Effector CD4-positive, alpha-beta T cell (primary cell): ENCODE results near the gene PPEF1.
"Not testable (repeated sequence)": the region's sequence is repeated elsewhere in the genome, so short reads cannot be mapped to it uniquely, and the experiment has no call there.

Experiments used
- DNase-seq: peaks from one replicate; pipeline ENCODE4 v3.0.0-alpha.2; 2020

The PPEF1 gene

DNA sequence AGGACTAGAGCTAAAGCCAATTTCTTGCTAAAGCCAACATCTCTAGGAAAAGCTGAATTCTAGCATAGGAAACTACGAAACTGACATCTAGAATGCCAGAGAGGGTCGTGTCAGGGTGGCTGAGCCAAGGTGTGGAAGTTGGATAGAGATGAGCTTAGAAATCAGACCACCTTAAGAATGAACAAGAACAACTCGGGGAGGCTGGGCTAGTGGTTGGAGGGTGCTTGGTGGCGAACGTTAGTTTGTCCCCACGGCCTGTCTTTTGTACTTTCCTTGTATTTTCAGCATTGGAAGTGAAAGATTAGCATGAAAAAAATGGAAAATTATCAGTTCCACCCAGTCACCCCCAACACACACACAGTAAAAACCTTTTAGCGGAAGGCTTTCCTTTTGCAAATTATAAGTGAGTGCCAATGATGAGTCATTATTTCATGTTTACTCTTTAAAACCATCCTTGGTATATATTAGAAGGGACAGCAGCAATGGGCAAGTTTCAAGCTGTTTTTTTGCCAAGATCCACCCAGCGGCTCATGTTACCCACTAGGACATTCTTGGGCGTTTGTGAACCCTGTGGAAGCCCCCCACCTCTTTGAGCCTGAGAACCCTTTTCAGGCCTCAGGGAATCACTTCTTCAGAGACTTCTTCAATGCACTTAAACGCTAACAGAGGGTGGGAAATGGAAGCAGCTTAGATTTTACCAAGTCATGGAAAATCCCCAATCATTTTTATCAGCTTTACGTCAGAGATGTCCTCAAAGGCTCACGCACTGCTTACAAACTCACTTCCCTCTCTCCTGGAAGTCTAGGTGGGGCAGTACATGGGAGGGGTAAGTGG, 4.9 kb upstream of the PPEF1 start:
- DNase-seq: no peak

DNA sequence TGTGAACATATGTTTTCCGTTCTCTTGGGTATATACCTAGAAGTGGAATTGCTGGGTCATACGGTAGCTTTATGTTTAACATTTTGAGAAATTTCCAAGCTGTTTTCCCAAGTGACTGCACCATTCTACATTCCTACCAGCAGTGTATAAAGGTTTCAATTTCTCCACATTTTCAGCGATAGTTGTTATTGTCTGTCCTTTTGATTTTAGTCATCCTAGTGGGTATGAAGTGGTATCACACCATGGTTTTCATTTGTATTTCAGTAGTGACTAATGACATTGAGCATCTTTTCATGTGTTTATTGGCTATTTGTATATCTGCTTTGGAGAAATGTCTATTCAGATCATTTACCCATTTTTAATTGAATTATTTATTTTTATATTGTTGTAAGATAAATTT, 2.4 kb downstream of the PPEF1 start:
- DNase-seq: no peak

DNA sequence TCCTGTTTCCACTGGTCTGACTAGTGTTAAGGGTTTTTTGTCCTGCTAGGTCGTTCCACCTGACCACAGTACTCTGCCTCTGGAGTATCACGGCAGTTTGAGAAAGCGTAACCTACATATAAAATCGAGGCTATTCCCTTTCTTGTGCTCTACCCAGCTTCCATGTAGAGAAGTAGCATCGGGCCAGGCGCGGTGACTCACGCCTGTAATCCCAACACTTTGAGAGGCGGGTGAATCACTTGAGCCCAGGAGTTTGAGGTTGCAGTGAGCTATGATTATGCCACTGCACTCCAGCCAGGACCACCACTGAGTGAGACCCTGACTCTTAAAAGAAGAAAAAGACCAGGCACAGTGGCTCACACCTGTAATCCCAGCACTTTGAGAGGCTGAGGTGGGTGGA, 7.5 kb downstream of the PPEF1 start:
- no peak for DNase-seq

DNA sequence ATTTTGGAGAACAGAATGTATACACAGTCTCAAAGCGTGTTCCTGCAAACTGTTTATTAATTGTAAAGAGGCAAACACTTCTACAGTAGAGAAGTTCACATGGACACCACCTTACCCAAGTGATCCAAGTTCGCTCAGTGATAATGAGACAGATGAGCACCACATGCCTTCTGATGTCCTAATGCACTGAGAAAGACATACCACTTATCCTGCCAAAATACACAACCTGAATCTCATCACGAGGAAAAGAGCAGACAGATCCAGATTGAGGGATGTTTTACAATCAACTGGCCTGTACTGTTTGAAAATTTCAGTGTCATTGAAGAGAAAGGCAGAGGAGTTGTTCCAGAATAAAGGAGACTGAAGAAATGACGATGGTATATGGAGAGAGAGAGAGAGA, 12.4 kb downstream of the PPEF1 start:
- no peak for DNase-seq

DNA sequence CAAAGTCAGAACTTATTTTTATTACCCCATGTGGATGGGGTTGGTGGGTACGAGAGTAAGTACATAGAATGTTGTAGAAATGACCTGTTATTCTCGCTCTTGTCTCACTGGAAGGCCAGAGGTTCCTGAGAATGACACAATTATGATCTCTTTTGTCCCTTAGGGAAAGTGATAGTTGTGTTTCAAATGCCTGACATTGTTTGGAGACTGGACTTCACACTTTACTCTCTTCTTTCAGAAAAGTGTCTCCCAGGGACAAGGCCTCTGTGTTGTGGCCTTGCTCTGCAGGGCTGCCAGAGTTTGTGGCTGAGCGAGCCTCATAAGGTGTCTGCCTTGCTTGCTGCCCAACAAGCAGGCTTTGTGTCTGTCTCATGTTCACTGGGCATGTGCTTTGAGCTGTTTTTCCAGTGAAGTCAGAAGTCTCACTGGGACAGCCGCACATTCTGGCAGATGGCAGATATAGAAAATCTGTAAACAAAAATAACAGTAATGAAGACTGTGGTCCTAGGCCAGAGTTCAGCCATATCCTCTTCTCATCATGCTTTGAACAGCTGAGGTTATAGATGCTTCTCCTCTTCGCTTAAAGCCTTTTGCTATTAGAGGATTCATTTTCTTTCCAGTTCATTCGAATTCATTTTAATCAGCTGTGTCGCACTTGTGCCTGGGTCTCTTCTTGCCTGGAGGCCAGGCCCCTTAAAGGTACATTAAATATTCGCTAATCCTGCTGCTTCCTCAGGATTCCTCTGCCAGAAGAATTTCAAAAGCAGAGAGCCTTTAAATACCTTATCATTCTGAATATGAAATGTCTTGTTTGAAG, 14.4 kb downstream of the PPEF1 start:
- DNase-seq: no peak

DNA sequence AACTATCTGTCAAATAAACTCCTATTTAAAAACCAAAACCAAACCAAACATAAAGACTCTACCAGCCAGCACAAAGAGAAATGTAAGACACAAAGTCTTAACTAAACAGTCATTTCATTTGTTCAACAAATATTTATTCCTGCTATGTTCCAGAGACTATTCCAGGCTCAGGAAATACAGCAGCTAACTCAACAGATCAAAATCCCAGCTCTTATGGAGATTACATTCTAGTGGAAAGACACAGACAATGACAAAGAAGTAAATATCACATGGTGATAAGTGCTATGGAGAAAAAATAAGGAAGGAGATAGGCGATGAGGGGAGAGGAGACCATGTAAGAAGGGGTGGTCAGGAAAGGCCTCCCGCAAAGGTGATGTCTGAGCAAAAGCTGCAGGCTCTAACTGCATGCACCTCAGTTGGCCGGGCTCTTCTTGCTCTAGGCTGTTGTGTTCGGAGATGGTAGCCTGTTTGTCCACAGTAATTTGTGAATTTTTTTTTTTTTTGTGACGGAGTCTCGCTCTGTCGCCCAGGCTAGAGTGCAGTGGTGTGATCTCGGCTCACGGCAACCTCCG, 15.1 kb downstream of the PPEF1 start:
- no peak for DNase-seq

DNA sequence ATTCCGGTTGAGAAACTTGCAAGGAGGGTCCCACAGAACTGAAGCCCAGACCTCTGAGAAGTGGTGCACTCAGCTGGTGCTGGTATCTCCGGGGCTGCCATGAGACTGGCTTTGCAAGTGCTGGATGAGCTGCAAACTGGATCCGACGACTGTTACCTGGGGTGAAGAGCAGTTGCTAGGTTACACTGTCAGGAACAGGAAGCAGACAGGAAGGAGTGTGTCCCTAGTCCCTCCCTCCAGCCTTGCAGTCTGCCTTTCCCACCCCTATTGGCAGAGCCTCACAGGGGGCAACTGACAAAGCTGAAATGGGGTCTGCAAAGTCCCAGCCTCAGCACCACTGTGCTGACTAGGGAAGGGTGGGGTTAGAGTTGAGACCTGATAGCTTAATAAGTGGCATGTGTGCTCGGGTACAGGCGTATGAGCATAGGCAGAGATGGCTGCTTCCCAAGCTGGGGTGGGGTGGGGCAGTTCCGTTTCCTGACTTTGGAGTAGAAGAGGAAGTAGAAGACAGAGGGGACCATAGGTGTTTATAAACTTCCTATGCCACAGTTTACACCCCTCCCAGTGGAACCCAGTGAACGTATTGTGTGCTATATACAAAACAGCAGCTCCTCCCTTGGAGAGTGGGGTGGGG, 18.0 kb downstream of the PPEF1 start:
- DNase-seq: no peak

DNA sequence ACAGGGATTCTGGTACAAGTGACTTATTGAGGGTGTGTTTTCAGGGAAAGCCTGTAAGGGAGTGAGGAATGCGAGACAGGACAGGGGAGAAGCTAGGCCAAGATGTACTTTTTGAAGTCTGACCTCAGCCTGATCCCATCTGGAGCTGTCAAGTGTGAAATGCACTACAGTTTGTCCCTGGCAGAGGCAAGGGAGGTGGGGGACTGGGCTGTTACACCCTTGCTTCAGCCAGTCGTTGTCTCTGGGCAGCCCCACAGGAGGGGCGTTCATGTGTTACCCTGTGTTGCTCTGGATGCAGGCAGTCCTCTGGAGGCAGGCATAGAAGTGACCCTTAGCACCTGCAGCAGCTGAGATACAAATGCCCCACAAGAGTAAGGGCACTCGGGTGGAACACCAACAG, 25.8 kb downstream of the PPEF1 start:
- DNase-seq: no peak

DNA sequence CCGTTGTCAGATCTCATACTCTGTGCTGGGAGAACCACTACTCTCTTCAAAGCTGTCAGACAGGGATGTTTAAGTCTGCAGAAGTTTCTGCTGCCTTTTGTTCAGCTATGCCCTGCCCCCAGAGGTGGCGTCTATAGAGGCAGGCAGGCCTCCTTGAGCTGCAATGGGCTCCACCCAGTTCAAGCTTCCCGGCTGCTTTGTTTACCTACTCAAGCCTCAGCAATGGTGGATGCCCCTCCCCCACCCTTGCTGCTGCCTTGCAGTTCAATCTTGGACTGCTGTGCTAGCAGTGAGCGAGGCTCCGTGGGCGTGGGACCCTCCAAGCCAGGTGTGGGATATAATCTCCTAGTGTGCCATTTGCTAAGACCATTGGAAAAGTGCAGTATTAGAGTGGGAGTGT, 32.2 kb downstream of the PPEF1 start:
- DNase-seq: not testable (repeated sequence)

DNA sequence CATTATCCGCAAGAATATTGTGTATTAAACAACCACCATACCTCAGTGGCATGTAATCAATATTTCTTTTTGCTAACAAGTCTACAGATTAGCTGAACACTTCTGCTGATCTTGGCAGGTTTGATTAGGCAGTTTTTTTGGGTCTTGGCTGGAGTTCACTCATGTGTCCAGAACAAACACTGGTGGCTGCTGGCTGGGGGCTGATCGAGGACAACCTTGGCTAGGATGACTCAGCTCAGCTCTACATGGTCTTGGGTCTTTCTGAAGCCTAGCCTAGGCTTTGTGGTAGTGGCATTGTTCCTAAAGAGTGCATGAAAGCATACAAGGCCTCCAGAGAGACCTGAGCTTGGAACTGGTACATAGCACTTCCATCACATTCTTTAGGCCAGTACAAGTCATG, 41.1 kb downstream of the PPEF1 start:
- DNase-seq: no peak

DNA sequence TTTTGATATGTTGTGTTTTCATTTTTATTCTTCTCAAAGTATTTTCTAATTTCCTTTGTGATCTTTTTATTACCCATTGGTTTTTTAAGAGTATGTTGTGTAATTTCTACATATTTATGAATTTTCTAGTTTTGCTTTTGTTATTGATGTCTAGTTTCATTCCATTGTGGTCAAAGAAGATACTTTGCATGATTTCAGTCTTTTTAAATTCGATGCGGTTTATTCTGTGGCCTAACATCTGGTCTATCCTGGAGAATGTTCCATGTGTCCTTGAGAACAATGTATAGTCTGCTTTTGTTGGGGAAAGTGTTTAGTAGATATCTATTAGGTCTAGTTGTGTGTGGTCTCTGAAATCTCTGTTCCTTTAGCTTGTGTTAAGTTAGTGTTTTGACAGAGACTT, 46.2 kb downstream of the PPEF1 start:
- no peak for DNase-seq

DNA sequence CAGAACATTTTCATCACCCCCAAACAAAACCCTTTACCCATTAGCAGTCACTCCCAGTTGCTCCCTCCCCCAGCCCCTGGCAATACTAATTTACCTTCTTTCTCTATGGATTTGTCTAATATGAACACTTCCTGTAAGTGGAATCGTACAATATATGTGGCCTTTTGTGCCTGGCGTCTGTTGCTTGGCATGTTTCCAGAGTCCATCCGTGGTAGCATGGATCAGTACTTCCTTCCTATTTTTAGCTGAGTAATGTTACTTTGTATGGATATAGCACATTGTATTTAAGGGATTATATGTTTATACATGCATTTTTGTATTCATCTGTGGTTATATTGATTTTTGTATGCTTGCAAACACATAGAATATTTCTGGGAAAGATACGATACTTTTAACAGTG, 48.2 kb downstream of the PPEF1 start:
- no peak for DNase-seq

DNA sequence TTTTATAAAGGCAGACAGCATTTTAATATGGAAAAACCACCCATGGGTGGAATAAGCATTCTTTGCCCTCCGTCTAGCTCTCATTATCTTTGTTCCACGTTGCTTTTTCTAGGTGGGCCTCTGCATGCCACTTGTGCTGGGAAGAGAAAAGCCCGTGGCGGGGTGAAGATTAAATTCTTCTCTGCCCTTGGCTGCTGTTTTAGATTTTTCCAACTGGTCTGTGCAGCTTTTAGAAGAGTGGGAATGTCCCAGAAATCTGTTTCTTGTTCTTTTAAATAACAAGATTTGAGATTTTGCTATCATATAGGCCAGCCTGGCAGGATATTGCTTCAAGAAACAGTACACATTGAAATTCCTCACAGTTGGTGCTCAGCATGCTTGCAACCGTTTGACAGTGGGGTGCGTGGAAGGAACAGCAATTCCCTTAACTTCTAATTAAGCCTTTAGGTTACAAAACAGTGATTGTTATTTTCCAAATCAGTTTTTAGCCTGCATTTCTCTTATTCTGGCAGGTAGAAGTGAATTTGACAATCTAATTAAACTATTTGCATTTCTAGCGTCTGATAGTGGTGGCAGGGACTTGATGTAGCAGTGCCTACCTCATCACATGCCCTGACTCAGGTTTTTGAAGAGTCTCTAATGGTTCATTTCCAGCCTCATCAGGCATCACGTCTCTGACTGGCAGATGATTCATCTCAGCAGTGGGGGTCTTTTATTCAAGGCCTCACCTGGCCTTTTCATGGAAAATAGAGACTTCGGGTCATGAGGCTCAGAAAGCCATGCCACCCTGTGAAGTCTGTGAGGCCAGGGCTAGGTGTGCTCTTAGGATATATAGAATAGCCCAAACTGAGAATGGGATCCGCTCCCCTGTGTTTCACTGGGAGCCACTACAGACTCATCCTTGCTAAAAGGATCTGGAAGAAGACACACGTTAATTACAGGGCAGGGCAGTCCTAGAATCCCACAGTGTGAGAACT, 50.8 kb downstream of the PPEF1 start:
- DNase-seq: no peak

DNA sequence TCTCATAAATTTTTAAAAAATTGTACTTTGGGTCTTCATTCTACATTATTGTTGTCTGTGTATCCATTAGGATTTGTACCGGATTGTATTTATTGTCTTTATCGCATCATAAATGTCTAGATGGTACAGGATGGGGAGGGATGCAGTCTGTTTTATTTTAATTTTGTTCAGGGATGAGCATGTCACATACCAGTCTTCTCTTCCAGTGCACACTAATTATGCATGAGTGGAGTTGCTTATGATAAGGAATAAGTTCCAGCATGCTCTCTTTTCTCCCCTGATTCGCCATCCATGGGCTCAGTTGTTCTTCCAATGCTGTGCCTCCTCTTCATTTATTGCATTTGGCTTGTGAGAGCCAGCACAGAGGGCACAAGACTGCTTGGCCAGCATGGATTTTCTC, 54.3 kb downstream of the PPEF1 start:
- no peak for DNase-seq

DNA sequence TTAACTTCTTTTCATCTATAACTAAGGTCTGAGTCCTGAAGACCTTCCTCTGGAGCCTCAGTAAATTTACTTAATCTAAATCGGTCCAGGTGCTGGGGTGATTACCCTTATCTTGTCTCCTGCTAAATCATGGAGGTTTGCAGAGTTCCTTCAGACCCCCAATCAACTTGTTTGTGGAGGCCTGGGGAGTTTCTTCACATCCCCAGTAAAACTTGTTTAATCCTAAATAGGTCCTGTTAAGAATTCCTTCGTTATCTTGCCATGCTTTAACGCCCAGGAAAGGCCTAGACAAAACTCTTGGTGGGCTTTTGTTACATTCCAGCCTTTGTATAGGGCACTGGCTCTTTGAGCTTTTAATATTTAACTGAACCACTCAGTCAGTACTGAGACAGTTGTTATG, 55.7 kb downstream of the PPEF1 start:
- DNase-seq: not testable (repeated sequence)

DNA sequence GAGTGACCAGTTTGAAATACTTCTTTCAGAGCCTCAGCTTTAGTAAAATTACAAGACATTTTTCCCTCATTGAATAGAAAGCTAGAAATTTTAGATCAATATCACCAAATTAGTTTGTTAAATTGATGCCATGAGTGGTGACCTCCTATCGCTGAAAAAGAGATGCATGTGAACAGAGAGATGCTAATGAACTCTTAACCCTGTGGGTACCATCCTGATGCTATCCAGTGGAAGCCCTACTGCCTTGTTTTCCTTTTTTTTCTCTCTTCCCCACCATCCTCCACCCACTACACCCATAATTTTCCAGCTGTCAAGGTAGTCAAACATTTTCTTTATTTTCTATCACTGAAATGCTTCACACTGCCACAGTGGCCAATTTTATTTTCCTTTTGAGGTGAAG, 61.9 kb downstream of the PPEF1 start:
- DNase-seq: no peak

DNA sequence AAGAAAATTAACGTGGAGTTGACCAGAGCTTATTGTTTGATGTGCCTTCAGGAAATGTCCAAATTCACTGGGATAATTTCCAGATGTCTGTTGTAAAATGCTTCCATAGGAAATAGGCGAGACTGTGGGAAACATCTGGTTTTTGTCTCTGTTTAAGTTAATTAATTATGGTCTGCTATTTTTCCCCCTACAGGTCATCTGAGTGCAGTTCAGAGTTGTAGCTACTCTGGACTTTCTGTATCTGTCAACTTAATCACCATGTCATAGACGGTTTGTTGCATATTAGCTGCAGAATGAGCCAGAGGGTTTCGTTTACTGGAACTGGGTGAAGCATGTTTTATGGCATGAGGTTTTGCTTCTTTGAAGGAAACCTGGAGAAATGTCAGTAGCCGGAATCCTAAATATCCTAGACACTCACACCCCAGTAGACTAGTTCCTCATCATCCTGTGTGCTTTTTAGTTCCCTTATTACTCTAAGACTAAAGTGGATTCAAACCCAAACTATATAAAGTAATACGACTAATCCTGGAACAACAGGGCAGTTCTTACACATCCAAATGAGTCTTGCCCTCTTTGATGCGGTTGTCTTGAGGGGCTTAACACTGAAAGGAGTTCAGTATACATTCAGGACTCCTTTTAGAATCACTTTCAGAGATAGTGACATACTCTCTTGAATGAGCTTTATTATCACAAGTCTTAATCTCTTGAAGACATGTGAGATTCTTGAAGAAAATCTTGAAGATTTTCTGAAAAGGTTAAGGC, 62.5 kb downstream of the PPEF1 start:
- DNase-seq: no peak

DNA sequence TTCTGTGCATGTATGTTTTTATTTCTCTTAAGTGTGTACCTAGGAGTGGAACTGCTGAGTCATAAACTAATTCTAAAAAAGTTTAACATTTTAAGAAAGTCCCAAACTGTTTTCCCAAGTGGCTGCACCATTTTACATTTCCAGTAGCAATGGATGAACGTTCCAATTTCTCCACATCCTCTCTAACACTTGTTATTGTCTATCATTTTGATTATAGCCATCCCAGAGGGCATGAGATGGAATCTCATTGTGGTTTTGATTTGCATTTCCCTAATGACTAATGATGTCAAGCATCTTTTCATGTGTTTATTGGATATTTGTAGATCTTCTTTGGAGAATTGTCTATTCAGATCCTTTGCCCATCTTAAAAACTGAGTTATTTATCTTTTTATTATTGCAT, 82.5 kb downstream of the PPEF1 start:
- DNase-seq: no peak

DNA sequence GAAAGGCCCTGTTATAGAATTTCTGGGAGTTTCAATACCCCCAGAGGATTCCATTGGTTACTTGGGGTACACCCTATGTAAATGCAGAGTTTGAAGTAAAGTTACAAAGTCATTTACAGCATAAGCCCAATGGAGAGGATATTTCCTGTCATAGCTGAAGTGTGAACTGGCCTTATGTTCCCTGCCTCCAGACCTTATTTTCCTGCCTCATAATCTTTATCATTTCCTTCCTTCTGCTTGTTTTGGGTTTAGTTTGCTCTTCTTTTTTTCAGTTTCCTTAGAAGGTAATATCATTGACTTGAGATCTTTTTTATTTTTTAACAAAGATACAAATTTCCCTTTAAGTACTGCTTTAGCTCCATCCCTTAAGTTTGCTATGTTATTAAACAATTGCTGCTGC, 85.4 kb downstream of the PPEF1 start:
- DNase-seq: no peak

DNA sequence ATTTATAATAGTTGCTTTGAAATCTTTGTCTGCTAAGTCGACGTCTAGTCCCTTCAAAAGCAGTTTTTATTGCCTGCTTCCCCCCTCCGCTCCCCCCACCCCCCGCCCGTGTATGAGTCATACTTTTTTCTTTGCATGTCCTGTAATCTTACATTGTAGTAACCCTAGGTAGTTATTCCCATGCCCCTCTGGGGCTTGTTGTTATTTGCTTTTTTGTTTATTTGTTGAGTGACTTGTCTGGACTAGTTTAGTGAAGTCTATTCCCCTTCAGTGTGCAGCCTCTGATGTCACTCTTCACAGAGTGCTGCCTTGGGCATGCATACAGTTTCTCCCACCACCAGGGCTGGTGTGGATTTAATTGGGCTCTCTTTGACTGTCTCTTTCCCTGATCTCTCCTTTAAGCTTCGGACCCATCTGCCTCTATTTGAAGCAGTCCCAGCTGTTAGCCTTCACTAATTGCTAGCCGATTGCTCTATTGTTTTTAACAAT, 86.2 kb downstream of the PPEF1 start:
- DNase-seq: no peak

DNA sequence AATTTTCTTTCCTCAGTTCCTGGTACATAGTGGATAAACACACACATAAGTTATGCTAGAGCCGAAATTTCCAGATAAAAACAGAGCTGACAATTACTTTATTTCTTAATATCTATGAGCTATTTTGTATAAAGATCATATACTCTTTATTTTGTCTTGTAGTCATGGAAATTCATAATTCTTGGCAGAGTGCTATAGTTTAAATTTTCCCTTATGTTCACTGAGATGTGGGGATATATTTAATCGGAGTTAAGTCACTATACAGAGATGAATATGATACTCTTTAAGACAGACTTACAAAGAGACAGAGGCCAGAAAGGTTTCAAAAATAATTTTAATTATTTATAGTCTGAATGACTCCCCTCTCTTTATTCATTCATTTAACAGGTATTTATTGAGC, 89.7 kb downstream of the PPEF1 start:
- DNase-seq: no peak
